ENCODE results near the gene WDR81. TPM values are rescaled to one million over a fixed set of nuclear protein-coding genes. Genes with fewer than 3 reads are reported as not detected.

Gene WDR81
- polyA plus RNA-seq, 3 donors, result 21.4 to 22.7 (median 22.1) TPM

GRCh38 chr17:1776857-1777256, 52.4 kb downstream of the WDR81 start:
- no peak for DNase-seq

GRCh38 chr17:1779571-1780131, 55.1 kb downstream of the WDR81 start:
- DNase-seq, result no peak

- DNase-seq, result no peak
These were observed 57.7 kb downstream of the WDR81 start for GRCh38 chr17:1782171-1782567.

GRCh38 chr17:1783271-1783670, 58.8 kb downstream of the WDR81 start:
- DNase-seq, result no peak

GRCh38 chr17:1783834-1784611, 59.5 kb downstream of the WDR81 start:
- DNase-seq, result no peak

GRCh38 chr17:1785930-1786329, 61.4 kb downstream of the WDR81 start:
- no peak for DNase-seq

GRCh38 chr17:1786708-1787107, 62.2 kb downstream of the WDR81 start:
- no peak for DNase-seq

- no peak for DNase-seq
These were observed 62.9 kb downstream of the WDR81 start for GRCh38 chr17:1787301-1787902.

Other genes with a start within 250 kb of the WDR81 start
- gene MYO1C, start 232.0 kb upstream of the WDR81 start, polyA plus RNA-seq (ENCODE audit: insufficient read length in 3 of 3), result 10 to 100 TPM; 67.4 to 82.2 (median 71.6) TPM
- gene INPP5K, start 208.1 kb upstream of the WDR81 start, polyA plus RNA-seq (ENCODE audit: insufficient read length in 3 of 3), result 10 to 100 TPM; 19.2 to 27.7 (median 25.6) TPM
- gene PITPNA, start 161.9 kb upstream of the WDR81 start, polyA plus RNA-seq (ENCODE audit: insufficient read length in 3 of 3), result 10 to 100 TPM; 74.5 to 79.4 (median 78.0) TPM
- 10 to 100 TPM; 29.6 to 41.4 (median 29.9) TPM for gene SLC43A2, start 95.9 kb upstream of the WDR81 start, polyA plus RNA-seq (ENCODE audit: insufficient read length in 3 of 3)
- 1 to 10 TPM; 7.3 to 9.9 (median 7.8) TPM for gene SCARF1, start 79.0 kb upstream of the WDR81 start, polyA plus RNA-seq (ENCODE audit: insufficient read length in 3 of 3)
- 1 to 10 TPM; 4.2 to 4.3 (median 4.3) TPM for gene RILP, start 74.8 kb upstream of the WDR81 start, polyA plus RNA-seq (ENCODE audit: insufficient read length in 3 of 3)
- gene PRPF8, start 39.8 kb upstream of the WDR81 start, polyA plus RNA-seq (ENCODE audit: insufficient read length in 3 of 3), result 100 to 1,000 TPM; 307 to 367 (median 333) TPM
- gene TLCD2, start 14.3 kb upstream of the WDR81 start, polyA plus RNA-seq (ENCODE audit: insufficient read length in 3 of 3), result 1 to 10 TPM; 5.8 to 7.1 (median 5.8) TPM
- 100 to 1,000 TPM; 108 to 124 (median 109) TPM for gene SERPINF2, start 18.2 kb downstream of the WDR81 start, polyA plus RNA-seq (ENCODE audit: insufficient read length in 3 of 3)
- 100 to 1,000 TPM; 160 to 244 (median 244) TPM for gene SERPINF1, start 37.4 kb downstream of the WDR81 start, polyA plus RNA-seq (ENCODE audit: insufficient read length in 3 of 3)
- gene SMYD4, start 105.2 kb downstream of the WDR81 start, polyA plus RNA-seq (ENCODE audit: insufficient read length in 3 of 3), result 10 to 100 TPM; 11.2 to 20.8 (median 20.7) TPM
- gene RPA1, start 105.3 kb downstream of the WDR81 start, polyA plus RNA-seq (ENCODE audit: insufficient read length in 3 of 3), result 100 to 1,000 TPM; 113 to 120 (median 119) TPM

Data from renal pelvis (tissue), 4 donors.